Suprapubic skin (tissue), 4 donors: ENCODE measurements around the gene BFSP1. TPM values are rescaled to one million over a fixed set of nuclear protein-coding genes. Genes with fewer than 3 reads are reported as not detected.

Source experiments
- DNase-seq, 2 donors: peaks; one replicate each; pipeline ENCODE4 v3.0.0-alpha.2; 2019; ENCODE audit warnings: low spot score in 2 of 2
- H3K27ac ChIP-seq: fragments of 200-600 bp; sonication (generic); one replicate; pipeline ENCODE4 v1.5.1; 2019
- H3K27me3 ChIP-seq: fragments of 200-600 bp; sonication (generic); one replicate; pipeline ENCODE4 v1.5.1; 2019
- H3K36me3 ChIP-seq: fragments of 200-600 bp; sonication (generic); one replicate; pipeline ENCODE4 v1.5.1; 2019
- H3K4me1 ChIP-seq: fragments of 200-600 bp; sonication (generic); one replicate; pipeline ENCODE4 v1.5.1; 2019
- H3K4me3 ChIP-seq: fragments of 200-600 bp; sonication (generic); one replicate; pipeline ENCODE4 v1.5.1; 2019; ENCODE audit warnings: mild to moderate bottlenecking
- H3K9me3 ChIP-seq: fragments of 200-600 bp; sonication (generic); one replicate; pipeline ENCODE4 v1.5.1; 2019
- EP300 ChIP-seq: sonication (generic); formaldehyde crosslinking; IDR thresholded peaks from one replicate; pipeline ENCODE4 v1.6.1; 2017; ENCODE audit warnings: antibody characterized with exemption
- POLR2A ChIP-seq, 2 donors: fragments of 450-650 bp; IDR thresholded peaks; one replicate each; pipeline ENCODE4 v1.6.1; 2017; ENCODE audit warnings: antibody characterized with exemption in 2 of 2, mild to moderate bottlenecking in 2 of 2, moderate library complexity in 2 of 2
- POLR2AphosphoS5 ChIP-seq, 3 donors: sonication (generic); formaldehyde crosslinking; IDR thresholded peaks; one replicate each; pipeline ENCODE4 v1.6.1; 2017; ENCODE audit warnings: antibody characterized with exemption in 3 of 3
- WGBS: methylation state at CpG from one replicate; pipeline ENCODE4 v1.1.5; 2018; 5-methylcytosine and 5-hydroxymethylcytosine counted together
- total RNA-seq, 4 donors: library from RNA; depleted of rRNA; stranded (reverse); fragments of >200 nt; gene quantifications; one replicate each; pipeline ENCODE4 v1.1.0, GENCODE V29; 2016
- TF ChIP-seq, protein P1 (sequence below), 2 donors: fragments of 200-600 bp in 1 of 2; fragments of 450-650 bp in 1 of 2; sonication (generic) in 1 of 2; IDR thresholded peaks; one replicate each; pipeline ENCODE4 v1.5.1; 2016 to 2019; ENCODE audit warnings: antibody characterized with exemption in 2 of 2, mild to moderate bottlenecking in 1 of 2, moderate library complexity in 1 of 2

Gene BFSP1
- total RNA-seq, 4 donors from 2014 or later: 0.85 to 1.7 (median 1.4) TPM

DNA sequence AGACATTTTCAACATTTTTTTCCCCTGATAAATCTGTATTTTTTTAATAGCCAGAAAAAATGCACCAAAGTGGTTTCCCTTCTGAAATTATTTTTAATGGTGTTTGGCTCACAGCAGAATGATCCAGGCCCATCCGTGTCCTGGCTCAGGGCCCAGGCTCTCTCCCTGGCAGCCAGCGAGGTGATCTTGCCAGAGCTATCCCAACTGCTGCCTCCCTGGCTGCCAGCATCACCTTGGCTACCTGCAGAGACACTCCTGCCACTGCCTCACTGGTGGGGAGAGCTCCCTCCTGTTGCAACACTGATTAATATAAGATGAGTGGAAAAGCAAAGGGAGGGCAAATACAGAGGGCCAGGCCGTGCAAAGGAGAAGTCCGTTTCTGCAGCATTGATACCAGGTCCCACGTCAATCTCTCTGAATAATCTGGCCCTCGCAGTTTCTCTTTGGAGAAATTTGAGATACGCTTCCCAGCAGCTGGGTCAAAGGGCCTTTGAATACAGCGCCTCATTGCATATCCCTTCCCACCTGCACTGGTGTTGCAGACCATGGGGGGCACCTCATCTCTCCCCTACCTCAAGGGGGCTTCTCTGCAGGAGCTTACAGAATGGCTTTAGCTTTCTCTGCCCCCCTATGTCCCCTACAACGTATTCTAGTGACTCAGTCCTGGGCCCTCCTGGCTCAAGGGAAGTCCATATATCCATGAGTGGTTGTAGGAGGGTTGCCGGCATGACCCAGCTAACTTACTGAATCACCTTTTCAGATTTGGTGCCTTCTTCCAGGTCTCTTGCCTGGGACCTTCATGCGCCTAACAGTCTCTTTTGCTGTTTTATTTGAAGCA, 25.9 kb upstream of the BFSP1 start:
- peak in 1 of 3 donors; percentile 55 for TF ChIP-seq POLR2AphosphoS5 (IDR thresholded peaks at IDR 0.05)
- TF ChIP-seq, protein P1, sequence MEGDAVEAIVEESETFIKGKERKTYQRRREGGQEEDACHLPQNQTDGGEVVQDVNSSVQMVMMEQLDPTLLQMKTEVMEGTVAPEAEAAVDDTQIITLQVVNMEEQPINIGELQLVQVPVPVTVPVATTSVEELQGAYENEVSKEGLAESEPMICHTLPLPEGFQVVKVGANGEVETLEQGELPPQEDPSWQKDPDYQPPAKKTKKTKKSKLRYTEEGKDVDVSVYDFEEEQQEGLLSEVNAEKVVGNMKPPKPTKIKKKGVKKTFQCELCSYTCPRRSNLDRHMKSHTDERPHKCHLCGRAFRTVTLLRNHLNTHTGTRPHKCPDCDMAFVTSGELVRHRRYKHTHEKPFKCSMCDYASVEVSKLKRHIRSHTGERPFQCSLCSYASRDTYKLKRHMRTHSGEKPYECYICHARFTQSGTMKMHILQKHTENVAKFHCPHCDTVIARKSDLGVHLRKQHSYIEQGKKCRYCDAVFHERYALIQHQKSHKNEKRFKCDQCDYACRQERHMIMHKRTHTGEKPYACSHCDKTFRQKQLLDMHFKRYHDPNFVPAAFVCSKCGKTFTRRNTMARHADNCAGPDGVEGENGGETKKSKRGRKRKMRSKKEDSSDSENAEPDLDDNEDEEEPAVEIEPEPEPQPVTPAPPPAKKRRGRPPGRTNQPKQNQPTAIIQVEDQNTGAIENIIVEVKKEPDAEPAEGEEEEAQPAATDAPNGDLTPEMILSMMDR (IDR thresholded peaks at IDR 0.05): no peak
- Histone ChIP-seq H3K4me3 (peak overlapping the region; percentile 19), H3K4me1 (peaks cover 35% of the 10 kb centered on the region), H3K27ac (peak overlapping the region; percentile 90), H3K9me3 (no peaks in the 10 kb centered on the region), H3K36me3 (no peaks in the 10 kb centered on the region), H3K27me3 (no peaks in the 10 kb centered on the region)
- WGBS: 35% methylated on average over 11 of the region's 11 CpGs
- peak; percentile 86 to 88 for DNase-seq

DNA sequence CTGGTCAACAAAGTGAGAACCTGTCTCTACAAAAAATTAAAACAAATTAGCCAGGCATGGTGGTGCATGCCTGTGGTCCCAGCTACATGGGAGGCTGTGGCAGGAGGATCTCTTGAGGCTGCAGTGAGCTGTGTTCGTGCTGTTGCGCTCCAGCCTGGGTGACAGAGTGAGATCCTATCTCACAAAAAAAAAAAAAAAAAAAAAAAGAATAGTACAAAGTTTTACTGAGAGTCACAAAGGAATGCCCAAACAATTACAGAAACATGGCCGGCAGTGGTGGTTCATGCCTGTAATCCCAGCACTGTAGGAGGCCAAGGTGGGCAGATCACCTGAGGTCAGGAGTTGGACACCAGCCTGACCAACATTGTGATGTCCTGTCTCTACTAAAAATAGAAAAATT, 23.9 kb upstream of the BFSP1 start:
- H3K27ac ChIP-seq: no peak overlapping the region
- no peak for TF ChIP-seq EP300
- TF ChIP-seq, protein P1 (IDR thresholded peaks at IDR 0.05): no peak
- DNase-seq: no peak
- peaks cover 35% of the 10 kb centered on the region for H3K4me1 ChIP-seq
- 94% methylated on average over 3 of the region's 3 CpGs for WGBS
- no peaks in the 10 kb centered on the region for H3K9me3 ChIP-seq
- no peaks in the 10 kb centered on the region for H3K36me3 ChIP-seq
- H3K4me3 ChIP-seq: no peak overlapping the region
- H3K27me3 ChIP-seq: no peaks in the 10 kb centered on the region

DNA sequence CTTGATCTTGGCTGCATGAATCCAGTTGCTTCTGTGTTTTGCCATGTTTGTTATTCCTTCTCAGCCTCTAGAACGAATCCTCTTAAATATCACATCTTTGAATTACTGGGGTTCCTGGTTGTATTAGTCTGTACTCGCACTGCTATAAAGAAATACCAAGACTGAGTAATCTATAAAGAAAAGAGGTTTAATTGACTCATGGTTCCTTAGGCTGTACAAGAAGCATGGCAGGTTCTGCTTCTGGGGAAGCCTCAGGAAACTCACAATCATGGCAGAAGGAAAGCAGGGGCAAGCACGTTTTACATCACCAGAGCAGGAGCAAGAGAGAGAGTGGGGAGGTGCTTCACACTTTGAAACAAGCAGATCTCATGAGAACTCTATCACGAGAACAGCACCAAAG, 18.0 kb upstream of the BFSP1 start:
- DNase-seq: no peak
- Histone ChIP-seq H3K27me3 (no peaks in the 10 kb centered on the region), H3K36me3 (no peaks in the 10 kb centered on the region), H3K9me3 (no peaks in the 10 kb centered on the region), H3K27ac (no peak overlapping the region), H3K4me3 (no peak overlapping the region), H3K4me1 (peaks cover under 1% of the 10 kb centered on the region)
- no peak for TF ChIP-seq EP300
- TF ChIP-seq POLR2AphosphoS5 (IDR thresholded peaks at IDR 0.05): no peak
- WGBS: 72% methylated on average over 4 of the region's 4 CpGs

DNA sequence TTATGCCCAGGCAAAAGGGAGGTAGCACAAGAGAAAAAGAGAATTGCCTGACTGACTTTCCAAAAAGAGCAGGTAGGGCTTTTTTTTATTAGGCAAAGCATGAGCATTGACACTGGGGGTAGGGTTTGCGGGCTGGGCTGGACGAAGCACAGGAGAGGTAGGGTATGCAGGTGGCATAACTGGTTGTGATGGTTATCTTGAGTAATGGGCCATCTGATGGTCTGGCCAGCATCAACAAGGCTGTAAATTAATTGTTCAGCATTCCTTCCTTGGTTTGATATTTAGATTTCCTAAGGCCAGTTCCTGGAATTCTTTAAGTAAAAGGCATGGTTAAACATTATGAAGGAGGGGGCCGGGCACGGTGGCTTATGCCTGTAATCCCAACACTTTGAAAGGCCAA, 13.9 kb upstream of the BFSP1 start:
- 88% methylated on average over 4 of the region's 4 CpGs for WGBS
- no peaks in the 10 kb centered on the region for H3K36me3 ChIP-seq
- no peak overlapping the region for H3K27ac ChIP-seq
- TF ChIP-seq EP300 (no peak), POLR2A (IDR thresholded peaks at IDR 0.05) (no peak), POLR2AphosphoS5 (IDR thresholded peaks at IDR 0.05) (no peak)
- TF ChIP-seq, protein P1 (IDR thresholded peaks at IDR 0.05): no peak
- H3K27me3 ChIP-seq: no peaks in the 10 kb centered on the region
- H3K4me3 ChIP-seq: no peak overlapping the region
- no peaks in the 10 kb centered on the region for H3K9me3 ChIP-seq
- peaks cover 11% of the 10 kb centered on the region for H3K4me1 ChIP-seq
- no peak for DNase-seq

DNA sequence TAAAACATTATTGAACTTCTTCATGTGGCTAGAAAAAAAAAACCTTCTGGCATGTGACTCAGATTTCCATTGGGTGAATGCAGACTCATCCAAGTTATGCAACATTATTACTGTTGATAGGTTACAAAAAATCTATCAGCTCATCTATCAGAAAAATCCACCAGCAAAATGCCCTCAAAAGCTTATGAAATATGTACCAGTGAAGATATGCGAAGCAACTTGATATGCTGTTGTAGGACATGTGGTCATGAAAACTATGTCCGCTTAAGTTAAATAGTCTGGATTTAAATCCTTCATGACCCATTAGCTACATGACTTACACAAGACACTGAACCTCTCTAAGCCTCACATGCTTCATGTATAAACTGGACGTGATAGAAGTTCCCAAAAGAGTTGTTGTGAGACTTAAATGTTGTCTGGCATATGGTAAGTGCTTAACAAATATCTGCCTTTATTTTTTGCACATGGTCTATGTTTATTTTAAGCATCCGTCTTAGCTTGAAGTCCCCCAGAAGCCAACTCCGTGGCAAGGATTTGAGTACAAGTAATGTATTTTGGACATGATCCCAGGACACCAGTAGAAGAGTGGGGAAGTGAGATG, 12.5 kb upstream of the BFSP1 start:
- Histone ChIP-seq H3K4me3 (no peak overlapping the region), H3K9me3 (no peaks in the 10 kb centered on the region), H3K4me1 (peaks cover 12% of the 10 kb centered on the region), H3K27ac (peak overlapping the region; percentile 57), H3K27me3 (no peaks in the 10 kb centered on the region), H3K36me3 (no peaks in the 10 kb centered on the region)
- no peak for DNase-seq
- TF ChIP-seq POLR2AphosphoS5 (IDR thresholded peaks at IDR 0.05): no peak
- no peak for TF ChIP-seq EP300
- TF ChIP-seq, protein P1 (IDR thresholded peaks at IDR 0.05): no peak
- TF ChIP-seq POLR2A (IDR thresholded peaks at IDR 0.05): no peak
- 54% methylated on average over 5 of the region's 5 CpGs for WGBS
